PC-3 (cell line): ENCODE results near the gene DENND6A. TPM values are rescaled to one million over a fixed set of nuclear protein-coding genes. Genes with fewer than 3 reads are reported as not detected.

Experiments
- ATAC-seq: fragments of 200-7000 bp; cut with Tn5 transposase; 2 replicates; pipeline ENCODE4 v1.9.1; 2020; ENCODE audit warnings: mild to moderate bottlenecking, moderate library complexity
- BruUV-seq: library from RNA; stranded (reverse); fragments of 400-500 nt; replicated peaks from 2 replicates; lab custom pipeline; 2021; lab: Mats Ljungman, UMichigan
- CTCF ChIA-PET: fragments of 300-600 bp; sonication (Branson Sonifier 250); formaldehyde crosslinking; loops from one replicate; lab custom pipeline; 2022; ENCODE audit warnings: antibody characterized with exemption; lab: Charles Lee
- POLR2A ChIA-PET: fragments of 300-600 bp; sonication (Branson Sonifier 250); formaldehyde crosslinking; loops from one replicate; lab custom pipeline; 2022; ENCODE audit warnings: antibody characterized with exemption; ENCODE audit not compliant: unreplicated experiment; lab: Charles Lee
- DNase-seq: peaks from one replicate; pipeline ENCODE4 v3.0.0-alpha.2; 2015
- H2AFZ ChIP-seq: fragments of 300-600 bp; sonication (generic); 2 replicates; pipeline ENCODE4 v1.6.0; 2016; ENCODE audit warnings: antibody characterized with exemption, low read length
- H3F3A ChIP-seq: fragments of 300-600 bp; sonication (generic); one replicate; pipeline ENCODE4 v1.6.0; 2017; ENCODE audit warnings: antibody characterized with exemption, low read length, control low read depth, mild to moderate bottlenecking; ENCODE audit not compliant: unreplicated experiment
- H3K27ac ChIP-seq: fragments of 300-600 bp; sonication (generic); 2 replicates; pipeline ENCODE4 v1.5.1; 2016; ENCODE audit warnings: mild to moderate bottlenecking, low read length
- H3K27me3 ChIP-seq: fragments of 300-600 bp; sonication (generic); 2 replicates; pipeline ENCODE4 v1.6.1; 2016; ENCODE audit warnings: low read length, mixed read lengths
- H3K36me3 ChIP-seq: fragments of 300-600 bp; sonication (generic); 2 replicates; pipeline ENCODE4 v1.6.1; 2016; ENCODE audit warnings: low read depth, mixed run types, low read length, mixed read lengths
- H3K4me1 ChIP-seq: fragments of 300-600 bp; sonication (generic); 2 replicates; pipeline ENCODE4 v1.5.1; 2016; ENCODE audit warnings: low read length; ENCODE audit not compliant: insufficient read depth
- H3K4me2 ChIP-seq: fragments of 300-600 bp; sonication (generic); 2 replicates; pipeline ENCODE4 v1.6.0; 2016; ENCODE audit warnings: low read length
- H3K4me3 ChIP-seq: fragments of 300-600 bp; sonication (generic); 2 replicates; pipeline ENCODE4 v1.5.1; 2016; ENCODE audit warnings: mild to moderate bottlenecking, low read length, mixed read lengths
- H3K79me2 ChIP-seq: fragments of 300-600 bp; sonication (generic); 2 replicates; pipeline ENCODE4 v1.6.1; 2017; ENCODE audit warnings: low read length, mixed read lengths
- H3K9ac ChIP-seq: fragments of 300-600 bp; sonication (generic); 2 replicates; pipeline ENCODE4 v1.6.0; 2016; ENCODE audit warnings: mild to moderate bottlenecking, low read length
- H3K9me2 ChIP-seq: fragments of 300-600 bp; sonication (generic); replicated peaks from 2 replicates; pipeline ENCODE4 v1.6.1; 2016; ENCODE audit warnings: mixed run types, low read length, mixed read lengths
- H3K9me3 ChIP-seq: fragments of 300-600 bp; sonication (generic); 2 replicates; pipeline ENCODE4 v1.6.1; 2016; ENCODE audit warnings: low read length, mixed read lengths
- H4K20me1 ChIP-seq: fragments of 300-600 bp; sonication (generic); 2 replicates; pipeline ENCODE4 v1.6.1; 2016; ENCODE audit warnings: low read length, mixed read lengths
- CTCF ChIP-seq: fragments of 300-600 bp; sonication (generic); conservative IDR thresholded peaks from 2 replicates; pipeline ENCODE4 v1.5.1; 2017; ENCODE audit warnings: antibody characterized with exemption, low read depth, mild to moderate bottlenecking, low read length
- EZH2 ChIP-seq: fragments of 300-600 bp; sonication (generic); IDR thresholded peaks from one replicate; pipeline ENCODE4 v1.6.1; 2017; ENCODE audit warnings: antibody characterized with exemption, mild to moderate bottlenecking, low read length; ENCODE audit not compliant: unreplicated experiment
- EZH2phosphoT487 ChIP-seq: fragments of 300-600 bp; sonication (generic); IDR thresholded peaks from 2 replicates; pipeline ENCODE4 v1.6.1; 2018; ENCODE audit warnings: mild to moderate bottlenecking, antibody characterized with exemption, low read length, borderline replicate concordance
- intact Hi-C: fragments of 100-400 bp; cut with micrococcal nuclease; formaldehyde crosslinking; loops from 2 replicates; pipeline ENCODE4 v1.9.0; 2023
- total RNA-seq: library from RNA; depleted of rRNA; stranded (reverse); fragments of >200 nt; gene quantifications from 2 replicates; pipeline ENCODE4 v1.2.3, GENCODE V29; 2014

Gene DENND6A
- total RNA-seq, 1 experiment from 2014 or later, result 17.6 TPM

- ChIA-PET CTCF (no interaction called here), POLR2A (no interaction called here)
- ATAC-seq (no peak), DNase-seq (no peak)
- H3K27me3 ChIP-seq, result no peaks in the 10 kb centered on the region
- no peaks in the 10 kb centered on the region for H3K9me2 ChIP-seq
- no peak for TF ChIP-seq EZH2phosphoT487
- no peak for TF ChIP-seq EZH2
- H2AFZ ChIP-seq, result no peak overlapping the region
- H3K9me3 ChIP-seq, result no peaks in the 10 kb centered on the region
- intact Hi-C loops, result no loop called here
- BruUV-seq, result no TSS peak
- peaks cover 13% of the 10 kb centered on the region for H3K79me2 ChIP-seq
- no peaks in the 10 kb centered on the region for H4K20me1 ChIP-seq
- no peak overlapping the region for H3K9ac ChIP-seq
- no peak overlapping the region for H3K4me2 ChIP-seq
- H3K4me3 ChIP-seq, result no peak overlapping the region
- no peak overlapping the region for H3K27ac ChIP-seq
- H3F3A ChIP-seq, result no peaks in the 10 kb centered on the region
- no peaks in the 10 kb centered on the region for H3K4me1 ChIP-seq
- H3K36me3 ChIP-seq, result no peaks in the 10 kb centered on the region
These were observed 19.7 kb downstream of the DENND6A start for GRCh38 chr3:57673156-57673555.

GRCh38 chr3:57670543-57670942 is 22.3 kb downstream of the DENND6A start:
- Histone ChIP-seq H4K20me1 (no peaks in the 10 kb centered on the region), H3K36me3 (no peaks in the 10 kb centered on the region), H3K4me3 (no peak overlapping the region), H3K4me2 (no peak overlapping the region), H3K9me3 (no peaks in the 10 kb centered on the region), H3K9ac (no peak overlapping the region), H3K27me3 (no peaks in the 10 kb centered on the region), H3F3A (no peaks in the 10 kb centered on the region), H2AFZ (no peak overlapping the region), H3K79me2 (peaks cover 9% of the 10 kb centered on the region), H3K27ac (no peak overlapping the region), H3K9me2 (no peaks in the 10 kb centered on the region), H3K4me1 (no peaks in the 10 kb centered on the region)
- POLR2A ChIA-PET, result interaction anchor here (0.7 kb wide), 1 partner anchor 184 kb away, joined by 4 read pairs; no protein-coding TSS in a partner anchor
- intact Hi-C loops, result no loop called here
- TF ChIP-seq EZH2phosphoT487, result no peak
- no peak for TF ChIP-seq CTCF
- no peak for TF ChIP-seq EZH2
- DNase-seq (no peak), ATAC-seq (no peak)
- CTCF ChIA-PET, result no interaction called here
- BruUV-seq, result no TSS peak

GRCh38 chr3:57661404-57661803 is 31.5 kb downstream of the DENND6A start:
- Histone ChIP-seq H3K9me2 (no peaks in the 10 kb centered on the region), H3K4me3 (no peak overlapping the region), H3K79me2 (no peaks in the 10 kb centered on the region), H3K27me3 (no peaks in the 10 kb centered on the region), H2AFZ (no peak overlapping the region), H4K20me1 (no peaks in the 10 kb centered on the region), H3K9ac (no peak overlapping the region), H3K4me2 (no peak overlapping the region), H3K27ac (no peak overlapping the region), H3K9me3 (no peaks in the 10 kb centered on the region), H3K4me1 (no peaks in the 10 kb centered on the region), H3F3A (no peaks in the 10 kb centered on the region), H3K36me3 (peaks cover 30% of the 10 kb centered on the region; the same call in 1 of the 2 replicates)
- ChIA-PET CTCF (no interaction called here), POLR2A (no interaction called here)
- intact Hi-C loops, result no loop called here
- TF ChIP-seq CTCF, result no peak
- no peak for TF ChIP-seq EZH2
- no peak for TF ChIP-seq EZH2phosphoT487
- DNase-seq (no peak), ATAC-seq (no peak)
- BruUV-seq, result no TSS peak
